Adipose tissue (tissue), 3 donors: ENCODE results near the gene APOL3. TPM values are rescaled to one million over a fixed set of nuclear protein-coding genes. Genes with fewer than 3 reads are reported as not detected.
"Not testable (repeated sequence)": the region's sequence is repeated elsewhere in the genome, so short reads cannot be mapped to it uniquely, and the experiment has no call there.

Source experiments
- H3K27ac ChIP-seq: one replicate; pipeline ENCODE4 v1.5.1; 2013; ENCODE audit warnings: low read depth, low read length
- WGBS, 3 donors: extraction: QIAGEN DNeasy Blood & Tissue Kit; methylation state at CpG; one replicate each; pipeline ENCODE4 v1.1.7; 2013; 5-methylcytosine and 5-hydroxymethylcytosine counted together
- polyA plus RNA-seq, 3 donors: library from polyadenylated mRNA; stranded (reverse); fragments of 200-250 nt; gene quantifications; one replicate each; pipeline ENCODE4 v1.2.3, GENCODE V29; 2013
- donor health status: healthy with polysubstance abuse.
- donor health status: Bipolar disorder and iron deficiency.
- donor health status: healthy.

APOL3 gene
- polyA plus RNA-seq, 3 donors, result 11.8 to 136 (median 44.3) TPM

GRCh38 chr22:36120621-36121351, 39.8 kb downstream of the APOL3 start:
- WGBS, 3 donors, result 60 to 79% (median 63%) methylated on average over 6 of the region's 6 CpGs
- H3K27ac ChIP-seq, result not testable (repeated sequence)

- WGBS, 3 donors, result 61 to 77% (median 77%) methylated on average over 9 of the region's 9 CpGs
- no peak overlapping the region for H3K27ac ChIP-seq
These were observed 43.5 kb downstream of the APOL3 start for GRCh38 chr22:36117053-36117554.

DNA sequence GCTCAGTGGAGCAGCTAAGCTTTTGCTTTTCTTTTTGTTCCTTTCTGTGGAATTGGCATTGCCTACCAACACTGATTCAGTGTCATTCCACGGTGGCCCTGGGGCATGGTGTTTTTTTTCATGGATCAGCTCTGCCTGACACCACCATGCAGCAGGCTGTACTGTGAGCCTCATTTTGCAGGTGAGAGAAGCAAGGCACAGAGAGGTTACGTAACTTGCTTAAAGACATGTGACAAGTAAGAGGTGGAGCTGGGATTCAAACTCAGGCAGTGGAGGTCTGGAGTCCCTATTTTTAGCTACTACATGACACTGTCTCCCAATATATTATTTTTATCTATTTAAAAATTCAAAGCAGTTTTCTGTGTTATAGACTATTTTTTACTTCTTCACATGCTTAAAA, 44.4 kb downstream of the APOL3 start:
- no peak overlapping the region for H3K27ac ChIP-seq
- WGBS, 3 donors, result 71 to 86% (median 73%) methylated on average over 2 of the region's 2 CpGs

DNA sequence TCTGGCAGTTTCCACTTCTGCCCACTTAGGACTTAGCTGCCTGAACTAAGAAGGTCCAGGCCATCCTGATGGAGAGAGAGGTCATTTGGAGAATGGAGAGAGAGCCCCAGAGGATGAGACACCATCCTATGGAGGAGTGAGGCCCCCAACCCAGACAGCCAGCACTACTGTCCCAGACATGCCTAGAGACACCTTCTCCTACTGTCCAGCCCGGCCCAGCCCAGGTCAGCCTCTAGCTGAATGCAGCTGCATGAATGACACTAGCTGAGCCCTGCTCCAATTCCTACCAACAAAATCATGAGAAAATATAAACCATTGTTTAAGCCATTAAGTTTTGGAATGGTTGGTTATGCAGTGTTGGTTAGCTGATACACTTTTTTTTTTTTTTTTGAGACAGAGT, 47.4 kb downstream of the APOL3 start:
- WGBS, 3 donors, result 94 to 100% (median 95%) methylated on average over 1 of the region's 1 CpG
- H3K27ac ChIP-seq, result no peak overlapping the region

DNA sequence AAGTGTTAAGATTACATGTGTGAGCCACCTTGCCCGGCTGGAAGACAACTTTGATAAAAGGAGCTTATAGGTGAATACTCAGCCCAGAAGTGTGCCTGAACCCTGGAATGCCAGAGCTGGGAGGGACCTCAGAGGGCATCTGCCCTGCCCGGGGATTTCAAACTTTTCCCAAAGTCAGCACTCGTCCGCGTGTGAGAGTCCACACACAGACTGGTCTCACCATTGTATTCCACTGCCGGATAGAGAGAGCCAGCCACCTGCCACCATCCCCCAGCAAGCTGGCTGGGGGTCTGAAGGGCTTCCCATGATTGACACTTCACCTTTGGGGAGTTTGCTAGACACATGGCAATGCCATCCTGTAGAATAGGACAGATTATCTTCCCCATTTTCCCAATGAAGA, 49.2 kb downstream of the APOL3 start:
- no peak overlapping the region for H3K27ac ChIP-seq
- 89 to 93% (median 90%) methylated on average over 6 of the region's 6 CpGs for WGBS, 3 donors

DNA sequence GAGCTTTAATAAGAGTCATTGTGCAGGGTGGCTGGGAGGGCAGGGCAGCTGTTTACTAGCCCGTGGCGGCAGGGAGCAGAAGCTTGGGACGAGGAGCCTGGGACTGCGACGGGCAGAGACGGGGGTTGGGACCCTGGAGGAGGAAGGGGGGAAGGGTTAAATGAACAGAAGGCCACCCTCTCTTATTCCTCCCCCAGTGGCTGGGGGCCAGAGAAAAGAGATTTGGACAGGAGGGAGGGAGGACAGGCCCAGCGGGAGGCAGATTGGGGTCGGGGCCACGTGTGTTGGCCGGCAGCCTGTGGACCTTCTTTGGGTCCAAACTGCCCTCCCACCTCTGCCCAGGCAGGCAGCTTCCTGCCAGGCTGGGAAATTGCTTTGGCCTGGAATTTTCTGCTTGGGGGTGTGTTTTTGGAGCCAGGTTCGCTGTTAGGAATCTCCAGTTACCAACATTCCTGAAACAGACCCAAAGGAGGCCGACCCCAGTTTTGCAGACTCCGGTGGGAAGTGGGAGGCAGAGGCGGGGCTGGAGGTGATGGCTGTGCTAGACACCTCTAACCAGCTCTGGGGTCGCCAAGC, 50.2 kb downstream of the APOL3 start:
- no peak overlapping the region for H3K27ac ChIP-seq
- WGBS, 3 donors, result 46 to 60% (median 48%) methylated on average over 15 of the region's 15 CpGs

DNA sequence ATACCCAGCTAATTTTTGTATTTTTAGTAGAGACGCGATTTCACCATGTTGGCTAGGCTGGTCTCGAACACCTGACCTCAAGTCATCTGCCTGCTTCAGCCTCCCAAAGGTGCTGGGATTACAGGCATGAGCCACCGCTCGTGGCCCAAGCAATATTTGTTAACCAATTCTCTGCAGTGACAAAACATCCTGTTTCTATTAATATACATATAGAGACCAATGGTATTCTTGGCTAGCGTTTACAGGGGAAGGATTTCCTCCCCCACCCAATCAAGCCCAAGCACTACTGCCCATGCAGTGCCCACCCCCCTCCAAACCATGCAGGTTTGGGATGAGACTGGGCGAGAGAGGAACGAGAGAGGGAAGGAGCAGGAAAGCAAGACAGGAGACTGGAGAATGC, 53.1 kb downstream of the APOL3 start:
- H3K27ac ChIP-seq, result no peak overlapping the region
- WGBS, 3 donors, result 52 to 65% (median 59%) methylated on average over 7 to 8 of the region's 8 CpGs

DNA sequence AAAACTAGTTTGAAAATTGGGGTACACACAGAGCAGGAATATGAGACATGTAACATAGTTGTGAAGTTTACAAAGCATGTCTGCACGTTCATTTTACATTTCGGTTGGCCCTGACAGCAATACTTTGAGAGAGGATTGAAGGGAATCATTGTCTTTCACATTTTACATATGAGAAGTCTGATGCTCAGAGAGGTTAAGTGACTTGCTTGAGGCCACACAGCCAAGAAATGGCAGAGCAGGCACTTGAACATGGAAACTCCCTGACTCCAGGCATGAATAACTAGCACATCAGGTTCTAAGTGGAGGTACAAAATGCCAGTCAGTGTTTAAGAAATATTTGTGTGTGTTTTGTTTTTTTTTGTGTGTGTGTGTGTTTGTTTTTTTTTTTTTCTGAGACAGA, 53.6 kb downstream of the APOL3 start:
- 91 to 93% (median 92%) methylated on average over 2 of the region's 2 CpGs for WGBS, 3 donors

GRCh38 chr22:36104988-36105387, 55.6 kb downstream of the APOL3 start:
- no peak overlapping the region for H3K27ac ChIP-seq
- 77 to 80% (median 80%) methylated on average over 5 of the region's 5 CpGs for WGBS, 3 donors

More for the DNA sequence above, 53.6 kb downstream of the APOL3 start:
- no peak overlapping the region for H3K27ac ChIP-seq

GRCh38 chr22:36104435-36104834, 56.1 kb downstream of the APOL3 start:
- no peak overlapping the region for H3K27ac ChIP-seq
- WGBS, 3 donors, result 64 to 76% (median 73%) methylated on average over 9 of the region's 9 CpGs

- 88 to 90% (median 89%) methylated on average over 16 of the region's 16 CpGs for WGBS, 3 donors
- no peak overlapping the region for H3K27ac ChIP-seq
These were observed 56.7 kb downstream of the APOL3 start for GRCh38 chr22:36103891-36104290.

DNA sequence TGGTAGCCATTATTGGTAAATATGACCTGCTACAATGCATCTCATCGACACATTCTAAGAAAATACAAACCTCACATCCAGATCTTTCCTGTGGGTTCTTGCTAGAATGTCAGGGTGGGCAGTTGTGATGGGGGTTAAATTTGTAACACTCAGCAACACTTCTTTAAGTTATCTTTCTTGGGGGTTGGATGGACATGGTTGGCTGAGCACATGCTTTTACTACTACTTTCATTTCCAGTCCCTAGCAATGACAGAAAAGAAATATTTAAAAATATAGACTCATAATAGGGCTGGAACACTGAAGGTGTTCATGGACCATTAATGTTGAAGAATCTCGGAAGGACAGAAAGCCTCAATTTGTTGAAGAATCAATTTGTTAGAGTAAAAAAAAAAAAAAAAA, 57.6 kb downstream of the APOL3 start:
- no peak overlapping the region for H3K27ac ChIP-seq
- 82 to 96% (median 92%) methylated on average over 2 of the region's 2 CpGs for WGBS, 3 donors

GRCh38 chr22:36101756-36102155, 58.8 kb downstream of the APOL3 start:
- 87 to 95% (median 94%) methylated on average over 4 of the region's 4 CpGs for WGBS, 3 donors
- no peak overlapping the region for H3K27ac ChIP-seq

DNA sequence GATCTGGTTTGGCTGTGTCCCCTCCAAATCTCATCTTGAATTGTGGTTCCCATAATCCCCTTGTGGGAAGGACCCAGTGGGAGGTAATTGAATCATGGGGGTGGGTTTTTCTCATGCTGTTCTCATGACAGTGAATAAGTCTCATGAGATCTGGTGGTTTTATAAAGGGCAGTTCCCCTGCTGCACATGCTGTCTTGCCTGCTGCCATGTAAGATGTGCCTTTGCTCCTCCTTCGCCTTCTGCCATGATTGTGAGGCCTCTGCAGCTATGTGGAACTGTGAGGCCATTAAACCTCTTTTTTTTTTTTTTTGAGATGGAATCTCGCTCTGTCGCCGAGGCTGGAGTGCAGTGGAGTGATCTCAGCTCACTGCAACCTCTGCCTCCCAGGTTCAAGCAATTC, 59.6 kb downstream of the APOL3 start:
- 88 to 96% (median 95%) methylated on average over 4 of the region's 4 CpGs for WGBS, 3 donors
- H3K27ac ChIP-seq, result not testable (repeated sequence)

DNA sequence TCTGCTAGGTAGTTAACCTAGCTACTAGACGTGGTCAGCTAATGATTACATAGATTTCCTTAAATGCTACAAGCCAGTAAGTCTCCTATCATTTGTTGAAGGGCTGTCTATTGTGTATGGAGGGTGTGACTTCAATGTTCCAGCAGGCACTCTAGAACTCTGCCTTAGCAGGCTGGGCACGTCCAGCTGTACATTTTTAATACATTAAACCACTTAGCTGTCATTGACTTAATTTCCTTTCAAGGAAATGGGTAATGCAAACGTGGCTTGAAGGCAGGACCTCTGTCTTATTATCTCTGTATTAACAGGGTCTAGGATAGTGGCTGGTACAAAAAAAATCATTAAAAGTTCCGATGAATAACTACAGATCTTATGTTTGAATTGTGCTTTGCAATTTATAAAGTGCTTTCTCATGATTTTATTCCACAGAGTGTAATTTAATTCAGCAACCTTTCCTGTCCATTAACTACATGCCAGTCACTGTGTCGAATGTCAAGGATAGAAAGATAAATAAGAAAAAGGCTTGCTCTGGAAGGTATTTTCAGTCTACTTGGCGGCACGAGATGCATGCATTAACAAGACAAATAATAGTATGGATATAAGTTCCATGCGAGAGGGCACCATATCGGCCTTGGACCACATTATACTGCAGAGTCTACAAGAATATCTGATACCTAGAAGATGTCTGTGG, 60.3 kb downstream of the APOL3 start:
- 73 to 86% (median 81%) methylated on average over 9 of the region's 9 CpGs for WGBS, 3 donors
- H3K27ac ChIP-seq, result no peak overlapping the region

DNA sequence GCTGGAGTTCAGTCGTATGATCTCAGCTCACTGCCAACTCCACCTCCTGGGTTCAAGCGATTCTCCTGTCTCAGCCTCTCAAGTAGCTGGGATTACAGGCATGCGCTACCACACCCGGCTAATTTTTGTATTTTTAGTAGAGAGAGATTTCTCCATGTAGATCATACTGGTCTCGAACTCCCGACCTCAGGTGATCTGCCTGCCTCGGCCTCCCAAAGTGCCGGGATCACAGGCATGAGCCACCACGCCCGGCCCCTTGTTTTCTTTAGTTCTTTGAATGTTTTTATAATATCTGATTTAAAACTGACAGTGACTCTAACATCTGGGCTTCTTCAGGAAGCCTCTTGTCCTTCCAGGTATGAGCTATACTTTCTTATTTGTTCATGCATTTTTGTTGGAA, 61.0 kb downstream of the APOL3 start:
- H3K27ac ChIP-seq, result not testable (repeated sequence)
- 91 to 92% (median 92%) methylated on average over 10 of the region's 10 CpGs for WGBS, 3 donors

GRCh38 chr22:36097880-36098279, 62.7 kb downstream of the APOL3 start:
- 83 to 93% (median 83%) methylated on average over 8 of the region's 8 CpGs for WGBS, 3 donors
- H3K27ac ChIP-seq, result no peak overlapping the region

- WGBS, 3 donors, result 67 to 91% (median 75%) methylated on average over 1 of the region's 3 CpGs
- not testable (repeated sequence) for H3K27ac ChIP-seq
These were observed 69.8 kb downstream of the APOL3 start for GRCh38 chr22:36090772-36091171.
